Myocyte (in vitro differentiated cells): ENCODE measurements around the gene NPTX2. TPM values are rescaled to one million over a fixed set of nuclear protein-coding genes. Genes with fewer than 3 reads are reported as not detected.

Source experiments
- DNase-seq: peaks from one replicate; pipeline ENCODE4 v3.0.0-alpha.2; 2012; ENCODE audit warnings: low read depth
- total RNA-seq: library from RNA; depleted of rRNA; stranded (reverse); fragments of >200 nt; gene quantifications from 2 replicates; pipeline ENCODE4 v1.2.3, GENCODE V29; 2014

NPTX2 gene
- total RNA-seq, 1 donor from 2014 or later: 121 TPM

DNA sequence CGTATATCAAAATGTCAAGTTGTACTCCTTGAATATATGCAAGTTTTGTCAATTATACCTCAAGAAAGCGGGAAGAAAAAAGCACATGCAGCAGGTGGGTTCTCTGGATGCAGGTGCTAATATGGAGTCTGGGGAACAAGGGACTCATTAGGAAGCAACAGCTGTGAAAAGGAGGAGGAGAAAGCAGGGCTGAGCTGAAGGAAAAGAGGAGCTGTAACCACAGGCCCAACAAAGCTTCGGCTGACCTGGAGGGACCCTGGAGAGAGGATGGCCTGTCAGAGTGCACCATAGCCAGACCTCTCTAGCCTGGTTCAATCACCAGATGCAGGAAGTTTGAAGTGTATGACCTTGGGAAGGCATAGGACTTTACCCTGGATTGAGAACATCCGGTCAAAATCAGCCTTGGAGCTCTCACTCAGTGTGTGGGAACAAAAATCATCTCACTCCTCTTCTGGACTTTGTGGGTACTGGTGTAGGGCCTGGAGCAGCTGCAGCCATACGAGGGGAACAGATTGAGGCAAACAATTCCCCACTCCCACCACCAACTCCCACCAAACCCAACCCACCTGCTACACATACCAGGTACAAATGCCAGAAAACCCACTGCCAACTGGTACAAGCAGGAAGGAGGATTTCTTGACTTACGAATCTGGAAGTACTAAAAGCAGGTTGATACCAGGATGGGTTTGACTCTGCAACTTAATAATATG, 36.7 kb downstream of the NPTX2 start:
- peak; percentile 90 for DNase-seq

DNA sequence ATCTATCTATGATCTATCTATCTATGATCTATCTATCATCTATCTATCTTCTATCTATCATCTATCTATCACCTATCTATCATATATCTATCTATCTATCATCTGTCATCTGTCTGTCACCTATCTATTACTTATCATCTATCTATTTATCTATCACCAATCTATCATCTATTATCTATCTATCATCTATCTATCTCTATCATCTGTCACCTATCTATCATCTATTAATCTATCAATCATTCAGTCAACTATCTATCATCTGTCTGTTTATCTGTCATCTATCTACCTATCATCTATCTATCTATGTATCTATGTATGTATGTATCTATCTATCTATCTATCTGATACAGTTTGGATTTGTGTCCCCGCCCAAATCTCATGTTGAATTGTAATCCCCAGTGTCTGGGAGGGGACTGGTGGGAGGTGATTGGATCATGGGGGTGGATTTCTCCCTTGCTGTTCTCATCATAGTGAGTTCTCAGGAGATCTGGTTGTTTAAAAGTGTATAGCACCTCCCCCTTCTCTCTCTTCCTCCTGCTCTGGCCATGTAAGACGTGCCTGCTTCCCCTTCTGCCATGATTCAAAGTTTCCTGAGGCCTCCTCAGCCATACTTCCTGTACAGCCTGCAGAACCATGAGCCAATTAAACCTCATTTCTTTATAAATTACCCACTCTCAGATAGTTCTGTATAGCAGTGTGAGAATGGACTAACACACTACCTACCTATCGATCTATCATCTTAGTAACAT, 37.6 kb downstream of the NPTX2 start:
- no peak for DNase-seq

DNA sequence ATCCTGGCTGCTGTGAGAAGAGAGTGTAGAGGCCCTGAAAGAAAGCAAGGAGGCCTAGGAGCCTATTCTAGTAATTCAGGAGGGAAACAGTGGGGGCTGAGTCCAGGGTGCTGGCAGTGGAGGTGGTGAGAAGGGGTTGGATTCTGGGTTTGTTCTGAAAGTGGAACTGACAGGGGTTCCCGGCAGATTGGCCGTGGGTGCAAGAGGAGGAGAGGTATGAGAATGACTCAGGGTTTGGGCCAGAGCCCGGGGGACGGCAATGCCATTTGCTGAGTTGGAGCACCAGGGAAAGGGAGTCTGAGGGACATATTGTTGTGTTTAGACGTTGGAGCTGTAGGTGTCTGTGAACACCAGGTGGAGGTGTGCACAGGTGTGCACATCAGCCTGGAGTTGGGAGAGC, 38.5 kb downstream of the NPTX2 start:
- DNase-seq: no peak

- no peak for DNase-seq
These were observed 39.8 kb downstream of the NPTX2 start for GRCh38 chr7:98656899-98657298.

DNA sequence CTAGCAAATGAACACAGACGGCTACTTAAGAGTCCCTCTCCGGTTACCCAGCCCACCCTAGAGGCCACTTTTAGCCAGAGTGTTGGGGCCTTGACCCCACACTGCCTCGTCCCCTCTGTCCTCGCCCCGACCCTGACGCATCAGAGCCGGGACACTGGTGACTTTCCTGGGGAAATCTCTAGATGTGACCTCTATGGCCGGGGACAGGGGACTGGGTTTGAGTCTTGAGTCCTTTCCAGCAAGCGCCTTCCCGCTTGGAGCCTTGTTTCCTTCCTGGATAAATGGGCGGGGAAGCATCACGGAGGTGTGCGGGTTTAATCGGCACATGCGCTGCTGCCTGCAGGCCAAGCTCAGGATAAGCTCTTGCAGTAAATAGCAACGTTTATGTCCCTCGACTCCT, 40.7 kb downstream of the NPTX2 start:
- no peak for DNase-seq

GRCh38 chr7:98659756-98660155, 42.7 kb downstream of the NPTX2 start:
- no peak for DNase-seq

GRCh38 chr7:98661607-98662006, 44.5 kb downstream of the NPTX2 start:
- no peak for DNase-seq

GRCh38 chr7:98662289-98662688, 45.2 kb downstream of the NPTX2 start:
- no peak for DNase-seq

GRCh38 chr7:98664882-98665281, 47.8 kb downstream of the NPTX2 start:
- DNase-seq: no peak

GRCh38 chr7:98668255-98668654, 51.2 kb downstream of the NPTX2 start:
- no peak for DNase-seq

GRCh38 chr7:98669329-98670000, 52.4 kb downstream of the NPTX2 start:
- peak; percentile 74 for DNase-seq

- DNase-seq: no peak
These were observed 53.1 kb downstream of the NPTX2 start for GRCh38 chr7:98670186-98670585.

DNA sequence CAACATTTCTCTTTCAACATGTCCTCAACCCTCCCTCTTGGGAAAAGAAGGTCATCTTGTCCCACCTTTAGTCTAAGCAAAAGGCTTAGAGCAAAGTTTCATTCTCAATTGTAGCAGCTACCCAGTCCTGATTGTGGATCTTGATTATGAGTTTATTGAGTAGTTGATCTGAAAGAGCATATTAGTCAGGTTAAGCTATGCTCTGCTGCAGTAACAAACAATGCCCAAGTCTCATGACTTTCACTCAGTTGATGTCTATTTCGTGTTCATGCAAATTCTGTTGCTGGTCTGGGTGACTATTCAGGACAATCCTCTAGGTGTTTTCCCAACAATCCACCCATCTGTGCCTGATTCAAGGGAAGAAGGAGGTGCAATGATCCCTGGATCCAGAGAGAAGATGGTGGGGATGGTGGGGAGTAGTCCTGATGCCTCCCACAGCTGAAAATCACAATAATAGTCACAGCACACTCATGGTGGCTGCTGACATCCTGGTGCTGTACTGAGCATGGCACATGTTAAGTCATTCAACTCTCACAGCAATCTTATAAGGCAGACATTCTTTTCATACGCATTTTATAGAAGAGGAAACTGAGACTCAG, 54.7 kb downstream of the NPTX2 start:
- no peak for DNase-seq

DNA sequence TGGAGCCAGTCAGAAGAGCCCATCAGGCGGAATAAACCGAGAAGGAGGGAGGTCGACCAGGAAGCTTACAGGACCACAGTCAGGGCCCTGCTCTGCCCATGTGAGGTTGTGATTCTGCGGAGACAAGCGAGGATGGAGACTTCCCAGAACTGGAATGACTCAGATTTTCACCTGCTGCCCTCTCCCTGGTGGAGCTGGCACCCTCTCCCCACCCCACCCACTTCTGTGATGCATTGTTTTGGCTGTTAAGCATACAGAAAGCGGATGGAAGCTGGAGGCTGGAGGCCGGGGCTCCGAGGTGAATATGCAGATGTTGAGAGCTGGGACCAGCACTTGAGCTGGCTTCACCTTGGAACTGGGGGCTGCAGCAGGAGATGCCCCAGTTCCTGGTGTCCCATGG, 57.4 kb downstream of the NPTX2 start:
- no peak for DNase-seq

GRCh38 chr7:98674881-98675280, 57.8 kb downstream of the NPTX2 start:
- no peak for DNase-seq

GRCh38 chr7:98678215-98678614, 61.1 kb downstream of the NPTX2 start:
- DNase-seq: peak; percentile 57

Other genes starting within 250 kb of the NPTX2 start
- gene BAIAP2L1, start 216.2 kb upstream of the NPTX2 start, total RNA-seq: 19.7 and 21.3 TPM in 2 replicates